Erythroblast (primary cell): Measurements from ENCODE around the gene ODR4.

Experiments used
- GATA1 ChIP-seq: IDR thresholded peaks from 2 replicates; pipeline ENCODE4 v1.6.1; 2011; ENCODE audit warnings: low read depth, mild to moderate bottlenecking, control low read depth, low read length, moderate library complexity
- POLR2A ChIP-seq: IDR thresholded peaks from 2 replicates; pipeline ENCODE4 v1.6.1; 2011; ENCODE audit warnings: mild to moderate bottlenecking, low read length

GRCh38 chr1:186420311-186420710 lies 44.7 kb downstream of the ODR4 start:
- TF ChIP-seq POLR2A = no peak
- no peak for TF ChIP-seq GATA1
